GM12878 (cell line): ENCODE results near the gene PGRMC1. TPM values are rescaled to one million over a fixed set of nuclear protein-coding genes. Genes with fewer than 3 reads are reported as not detected.
"Not testable (repeated sequence)": the region's sequence is repeated elsewhere in the genome, so short reads cannot be mapped to it uniquely, and the experiment has no call there.

Experiments
- ATAC-seq: fragments of 200-7000 bp; cut with Tn5 transposase; 3 replicates; pipeline ENCODE4 v1.9.1; 2020; ENCODE audit warnings: mild to moderate bottlenecking, moderate library complexity
- BruUV-seq: library from RNA; stranded (reverse); fragments of 400-500 nt; replicated peaks from 2 replicates; lab custom pipeline; 2021; lab: Mats Ljungman, UMichigan
- CTCF ChIA-PET: fragments of 300-600 bp; sonication (Branson Sonifier 250); formaldehyde crosslinking; extraction: SDS; loops from one replicate; lab custom pipeline; 2021; ENCODE audit warnings: inconsistent platforms; lab: Yijun Ruan, JAX
- POLR2A ChIA-PET: fragments of 350-600 bp; formaldehyde crosslinking; extraction: SDS; loops from one replicate; lab custom pipeline; 2021; ENCODE audit warnings: inconsistent platforms; lab: Charles Lee
- RAD21 ChIA-PET: fragments of 300-600 bp; sonication (Branson Sonifier 250); formaldehyde crosslinking; loops from one replicate; lab custom pipeline; 2023; ENCODE audit warnings: antibody characterized with exemption; ENCODE audit not compliant: unreplicated experiment; lab: Charles Lee
- SMC1A ChIA-PET: fragments of 300-600 bp; sonication (Branson Sonifier 250); formaldehyde crosslinking; loops from one replicate; lab custom pipeline; 2023; ENCODE audit not compliant: unreplicated experiment, uncharacterized antibody; lab: Charles Lee
- DNase-seq: peaks from one replicate; pipeline ENCODE4 v3.0.0-alpha.2; 2011; ENCODE audit warnings: low read depth, low spot score
- FAIRE-seq: peaks from 3 replicates; lab custom pipeline; 2011; peaks lifted over from hg19 to GRCh38; lab: Jason Lieb, UNC
- H2AFZ ChIP-seq: 2 replicates; pipeline ENCODE4 v1.6.0; 2011; ENCODE audit warnings: low read depth, low read length, control low read depth; ENCODE audit not compliant: control insufficient read depth
- H3K27ac ChIP-seq: 2 replicates; pipeline ENCODE4 v1.5.1; 2011; ENCODE audit warnings: control low read depth; ENCODE audit not compliant: control insufficient read depth, insufficient read depth
- H3K27me3 ChIP-seq, 2 experiments: replicated peaks in 1 of 2; 2 replicates each; pipeline versions ENCODE4 v1.6.0 to v1.6.1; 2011; ENCODE audit warnings: low read length in 1 of 2; ENCODE audit not compliant: control insufficient read depth in 2 of 2, insufficient read depth in 2 of 2
- H3K36me3 ChIP-seq, 2 experiments: 2 replicates each; pipeline ENCODE4 v1.5.1; 2011; ENCODE audit warnings: low read length in 1 of 2; ENCODE audit not compliant: control insufficient read depth in 2 of 2, insufficient read depth in 2 of 2
- H3K4me1 ChIP-seq: 2 replicates; pipeline ENCODE4 v1.6.1; 2011; ENCODE audit warnings: mild to moderate bottlenecking, low read length, moderate library complexity, mixed read lengths; ENCODE audit not compliant: control insufficient read depth, insufficient read depth
- H3K4me2 ChIP-seq: 2 replicates; pipeline ENCODE4 v1.6.0; 2011; ENCODE audit warnings: control low read depth; ENCODE audit not compliant: control insufficient read depth, insufficient read depth
- H3K4me3 ChIP-seq: fragments of 200-600 bp; sonication (generic); 2 replicates; pipeline ENCODE4 v1.5.1; 2016
- H3K79me2 ChIP-seq: 2 replicates; pipeline ENCODE4 v1.6.0; 2011; ENCODE audit warnings: low read length; ENCODE audit not compliant: control insufficient read depth, insufficient read depth
- H3K9ac ChIP-seq: 2 replicates; pipeline ENCODE4 v1.8.0; 2011; ENCODE audit warnings: low read length, control low read depth, mixed read lengths; ENCODE audit not compliant: control insufficient read depth, insufficient read depth
- H3K9me3 ChIP-seq: replicated peaks from 3 replicates; pipeline ENCODE4 v1.5.1; 2011; ENCODE audit warnings: mild to moderate bottlenecking, low read length; ENCODE audit not compliant: control insufficient read depth, insufficient read depth
- H4K20me1 ChIP-seq: 2 replicates; pipeline ENCODE4 v1.6.0; 2011; ENCODE audit not compliant: control insufficient read depth, insufficient read depth
- MTA2 ChIP-seq: fragments of 450-650 bp; IDR thresholded peaks from 2 replicates; pipeline ENCODE4 v1.6.1; 2016; ENCODE audit warnings: low read depth, mild to moderate bottlenecking, moderate library complexity
- NFYB ChIP-seq: IDR thresholded peaks from 2 replicates; pipeline ENCODE4 v1.6.1; 2011; ENCODE audit warnings: low read depth, mild to moderate bottlenecking, low read length, improper control_type of control experiment, moderate library complexity; ENCODE audit not compliant: insufficient read depth
- POLR2AphosphoS5 ChIP-seq: IDR thresholded peaks from 2 replicates; pipeline ENCODE4 v1.6.1; 2011; ENCODE audit warnings: mild to moderate bottlenecking, low read length, inconsistent platforms
- SIX5 ChIP-seq: IDR thresholded peaks from 2 replicates; pipeline ENCODE4 v1.6.1; 2011; ENCODE audit warnings: mild to moderate bottlenecking, low read depth, low read length, moderate library complexity; ENCODE audit not compliant: severe bottlenecking
- SP1 ChIP-seq: IDR thresholded peaks from one replicate; pipeline ENCODE4 v1.6.1; 2011; ENCODE audit warnings: low read depth, low read length
- SPI1 ChIP-seq: IDR thresholded peaks from 2 replicates; pipeline ENCODE4 v1.6.1; 2011; ENCODE audit warnings: low read depth, mild to moderate bottlenecking, low read length, moderate library complexity, borderline replicate concordance; ENCODE audit not compliant: insufficient read depth
- ZNF217 ChIP-seq: fragments of 450-650 bp; IDR thresholded peaks from 2 replicates; pipeline ENCODE4 v1.6.1; 2017; ENCODE audit warnings: antibody characterized with exemption, mild to moderate bottlenecking
- WGBS: methylation state at CpG from one replicate; pipeline ENCODE4 v1.1.6; 2016; ENCODE audit warnings: low lambda C conversion rate; ENCODE audit not compliant: insufficient replicate concordance, insufficient coverage; ENCODE audit errors: missing lambda C conversion rate; 5-methylcytosine and 5-hydroxymethylcytosine counted together
- in situ Hi-C: fragments of 300-500 bp; cut with MboI; formaldehyde crosslinking; loops from 9 replicates; pipeline ENCODE4 v1.14.3; 2018; ENCODE audit warnings: mixed read lengths
- intact Hi-C: fragments of 100-400 bp; cut with micrococcal nuclease; formaldehyde crosslinking; loops from one replicate; pipeline ENCODE4 v1.14.2; 2022; ENCODE audit not compliant: unreplicated experiment
- polyA plus RNA-seq, 11 experiments: library from polyadenylated mRNA; depleted of rRNA in 4 of 11; unstranded in 6 of 11; stranded (reverse) in 5 of 11; fragments of >200 nt; fragmentation: Nextera tagmentation in 4 of 11; fragmentation: Illumina TruSeq in 1 of 11; extraction: Ambion mirVana in 4 of 11; extraction: Trizol in 1 of 11; gene quantifications; 1 replicate in 1 of 11; 2 replicates in 10 of 11; pipeline versions ENCODE4 v1.2.1 to v1.2.3, GENCODE V29; 2011 to 2016; ENCODE audit warnings: inconsistent platforms in 2 of 11, missing spikeins in 2 of 11, low read depth in 1 of 11
- total RNA-seq, 4 experiments: library from RNA; depleted of rRNA in 3 of 4; stranded (reverse); fragments of >200 nt in 3 of 4; fragmentation: Illumina TruSeq in 1 of 4; extraction: Trizol in 1 of 4; gene quantifications; 2 replicates each; pipeline versions ENCODE4 v1.2.1 to v1.2.3, GENCODE V29; 2013 to 2021

PGRMC1 gene
- total and polyA plus RNA-seq, 10 of the 15 experiments (the other 5 are each of a cell fraction or from before 2014, with no cell fraction given), result 13.6 to 60.9 (median 43.3) TPM

- CTCF ChIA-PET, result interaction anchor here (1.0 to 1.7 kb wide), 3 partner anchors 9 to 360 kb away, joined by 3 to 4 read pairs (median 3); no protein-coding TSS in a partner anchor
- WGBS, result 65% methylated on average over 10 of the region's 10 CpGs
- H2AFZ ChIP-seq, result not testable (repeated sequence)
These were observed 28.6 kb upstream of the PGRMC1 start for GRCh38 chrX:119207483-119207882.

GRCh38 chrX:119208401-119209057 lies 27.6 kb upstream of the PGRMC1 start:
- no peak overlapping the region for H2AFZ ChIP-seq
- intact Hi-C loops, result no loop called here
- no peaks in the 10 kb centered on the region for H3K79me2 ChIP-seq
- FAIRE-seq, result no peak
- H3K27me3 ChIP-seq, result no peaks in the 10 kb centered on the region; a peak in 1 of 4 replicates
- H3K9me3 ChIP-seq, result no peaks in the 10 kb centered on the region; the same call in 2 of the 3 replicates
- ChIA-PET SMC1A (no interaction called here), POLR2A (interaction anchor here (0.5 kb wide), 1 partner anchor 305 kb away, joined by 4 read pairs; no protein-coding TSS in a partner anchor), CTCF (interaction anchor here (0.6 kb wide), 1 partner anchor 16 kb away, joined by 3 read pairs; no protein-coding TSS in a partner anchor), RAD21 (no interaction called here)
- no TSS peak for BruUV-seq
- TF ChIP-seq ZNF217, result no peak
- TF ChIP-seq SIX5, result no peak
- TF ChIP-seq MTA2, result no peak
- no peak for TF ChIP-seq SP1
- TF ChIP-seq SPI1, result no peak
- no peak for TF ChIP-seq POLR2AphosphoS5
- no peak overlapping the region for H3K27ac ChIP-seq
- no peaks in the 10 kb centered on the region for H3K36me3 ChIP-seq
- H4K20me1 ChIP-seq, result no peaks in the 10 kb centered on the region
- in situ Hi-C loops, result no loop called here
- no peak for ATAC-seq
- 73% methylated on average over 22 of the region's 37 CpGs for WGBS
- H3K4me1 ChIP-seq, result no peaks in the 10 kb centered on the region
- H3K9ac ChIP-seq, result no peak overlapping the region
- DNase-seq, result no peak
- H3K4me2 ChIP-seq, result no peak overlapping the region
- no peak overlapping the region for H3K4me3 ChIP-seq

More at GRCh38 chrX:119207483-119207882, 28.6 kb upstream of the PGRMC1 start:
- POLR2A ChIA-PET, ATAC-seq, in situ Hi-C loops, H3K27ac ChIP-seq, RAD21 ChIA-PET, H3K9ac ChIP-seq, H3K4me2 ChIP-seq, SMC1A ChIA-PET, H3K36me3 ChIP-seq, H3K9me3 ChIP-seq, H3K4me3 ChIP-seq, DNase-seq, FAIRE-seq, H3K4me1 ChIP-seq, H3K79me2 ChIP-seq, H3K27me3 ChIP-seq, BruUV-seq, intact Hi-C loops, H4K20me1 ChIP-seq: not testable (repeated sequence)
- TF ChIP-seq NFYB, result 0 out of 2 replicates have a peak, but pooled peaks have one; percentile 6

GRCh38 chrX:119210931-119211648 lies 25.0 kb upstream of the PGRMC1 start:
- FAIRE-seq, CTCF ChIA-PET: not testable (repeated sequence)

More at GRCh38 chrX:119210931-119211648, 25.0 kb upstream of the PGRMC1 start:
- H3K36me3 ChIP-seq, H3K27me3 ChIP-seq, SMC1A ChIA-PET, H3K4me1 ChIP-seq, H3K9ac ChIP-seq, POLR2A ChIA-PET, H2AFZ ChIP-seq, H4K20me1 ChIP-seq, RAD21 ChIA-PET, in situ Hi-C loops, H3K9me3 ChIP-seq, ATAC-seq, BruUV-seq, H3K4me2 ChIP-seq, intact Hi-C loops, H3K4me3 ChIP-seq, H3K27ac ChIP-seq, DNase-seq, H3K79me2 ChIP-seq: not testable (repeated sequence)
- WGBS, result 42% methylated on average over 22 of the region's 30 CpGs
